Fibroblast of lung (primary cell): ENCODE data around the gene SHISAL2B. TPM values are rescaled to one million over a fixed set of nuclear protein-coding genes. Genes with fewer than 3 reads are reported as not detected.
A peak's percentile ranks its signal among the peaks of the same experiment; 100 is the strongest.

Experiments used
- DNase-seq, 2 donors: peaks; one replicate each; pipeline versions ENCODE4 v3.0.0 to v3.0.0-alpha.2; 2010; ENCODE audit warnings: low read depth in 2 of 2
- H2AFZ ChIP-seq: 2 replicates; pipeline ENCODE4 v1.5.1; 2012; ENCODE audit warnings: low read length, control low read depth, inconsistent platforms
- H3K27ac ChIP-seq: 2 replicates; pipeline ENCODE4 v1.5.1; 2011; ENCODE audit warnings: low read length, control low read depth; ENCODE audit not compliant: insufficient read depth
- H3K27me3 ChIP-seq: 2 replicates; pipeline ENCODE4 v1.5.1; 2011; ENCODE audit warnings: mild to moderate bottlenecking, low read length; ENCODE audit not compliant: control insufficient read depth, insufficient read depth
- H3K36me3 ChIP-seq: 2 replicates; pipeline ENCODE4 v1.5.1; 2011; ENCODE audit warnings: low read length; ENCODE audit not compliant: control insufficient read depth, insufficient read depth
- H3K4me1 ChIP-seq: 2 replicates; pipeline ENCODE4 v1.5.1; 2011; ENCODE audit warnings: low read length; ENCODE audit not compliant: control insufficient read depth, insufficient read depth; ENCODE audit errors: extremely low read depth
- H3K4me2 ChIP-seq: 2 replicates; pipeline ENCODE4 v1.5.1; 2011; ENCODE audit warnings: low read length, control low read depth; ENCODE audit not compliant: insufficient read depth; ENCODE audit errors: extremely low read depth
- H3K4me3 ChIP-seq, 4 experiments: fragments of 200-600 bp in 1 of 4; sonication (generic) in 1 of 4; replicated peaks in 1 of 4; 2 replicates each; pipeline ENCODE4 v1.5.1; 2011 to 2016; ENCODE audit warnings: low read length in 4 of 4, low read depth in 3 of 4, mild to moderate bottlenecking in 3 of 4, control low read depth in 2 of 4, inconsistent platforms in 1 of 4, mixed read lengths in 1 of 4; ENCODE audit not compliant: insufficient read depth in 1 of 4; ENCODE audit errors: control extremely low read depth in 1 of 4
- H3K79me2 ChIP-seq: 2 replicates; pipeline ENCODE4 v1.5.1; 2012; ENCODE audit warnings: mild to moderate bottlenecking, low read length, inconsistent platforms; ENCODE audit not compliant: control insufficient read depth, insufficient read depth
- H3K9ac ChIP-seq: 2 replicates; pipeline ENCODE4 v1.5.1; 2011; ENCODE audit warnings: mild to moderate bottlenecking, low read length, control low read depth; ENCODE audit not compliant: insufficient read depth
- H3K9me3 ChIP-seq: 2 replicates; pipeline ENCODE4 v1.5.1; 2012; ENCODE audit warnings: low read depth, low read length; ENCODE audit not compliant: control insufficient read depth, insufficient read depth
- H4K20me1 ChIP-seq: 2 replicates; pipeline ENCODE4 v1.5.1; 2011; ENCODE audit warnings: low read length; ENCODE audit not compliant: control insufficient read depth, insufficient read depth; ENCODE audit errors: extremely low read depth
- CTCF ChIP-seq, 2 donors: IDR thresholded peaks in 1 of 2; conservative IDR thresholded peaks in 1 of 2; 1 replicate in 1 of 2; 2 replicates in 1 of 2; pipeline ENCODE4 v1.5.1; 2011 to 2012; ENCODE audit warnings: low read length in 2 of 2, control low read depth in 1 of 2, inconsistent platforms in 1 of 2, low read depth in 1 of 2, mild to moderate bottlenecking in 1 of 2
- EZH2 ChIP-seq: IDR thresholded peaks from 2 replicates; pipeline ENCODE4 v1.5.1; 2012; ENCODE audit warnings: low read length, control low read depth, mild to moderate bottlenecking; ENCODE audit errors: missing control alignments
- polyA plus RNA-seq, 2 donors: library from polyadenylated mRNA; depleted of rRNA in 1 of 2; stranded (reverse) in 1 of 2; unstranded in 1 of 2; fragments of >200 nt; gene quantifications; 2 replicates each; pipeline ENCODE4 v1.2.1, GENCODE V29; 2011 to 2012; ENCODE audit warnings: missing spikeins in 1 of 2
- total RNA-seq: library from RNA; depleted of rRNA; stranded (reverse); fragments of >200 nt; gene quantifications from 2 replicates; pipeline ENCODE4 v1.2.1, GENCODE V29; 2014

SHISAL2B gene
- total and polyA plus RNA-seq, 2 donors (not counting 1 experiment from before 2014, with no cell fraction given) = not detected

- no peaks in the 10 kb centered on the region for H4K20me1 ChIP-seq
- H3K27me3 ChIP-seq = peaks cover 27% of the 10 kb centered on the region
- no peaks in the 10 kb centered on the region for H3K9me3 ChIP-seq
- TF ChIP-seq CTCF (conservative IDR thresholded peaks at IDR 0.05 in 1 of 2, IDR thresholded peaks at IDR 0.05 in 1 of 2; ENCODE audit: low read depth in 1 of 2, low read length in 2 of 2) (no peak), EZH2 (no peak)
- no peak overlapping the region for H2AFZ ChIP-seq
- no peak overlapping the region for H3K4me2 ChIP-seq
- no peaks in the 10 kb centered on the region for H3K36me3 ChIP-seq
- DNase-seq = peak in 1 of 2 donors; percentile 40
- no peak overlapping the region for H3K4me3 ChIP-seq
- no peak overlapping the region for H3K9ac ChIP-seq
- no peaks in the 10 kb centered on the region for H3K4me1 ChIP-seq
- no peak overlapping the region for H3K27ac ChIP-seq
- no peaks in the 10 kb centered on the region for H3K79me2 ChIP-seq
These were observed 1.9 kb upstream of the SHISAL2B start for GRCh38 chr5:64688391-64688790.

GRCh38 chr5:64688965-64689364 is 1.3 kb upstream of the SHISAL2B start:
- H3K27ac ChIP-seq = no peak overlapping the region
- no peak overlapping the region for H3K9ac ChIP-seq
- H3K36me3 ChIP-seq = no peaks in the 10 kb centered on the region
- no peak overlapping the region for H3K4me3 ChIP-seq
- no peak for DNase-seq
- peaks cover 27% of the 10 kb centered on the region for H3K27me3 ChIP-seq
- H3K4me1 ChIP-seq = no peaks in the 10 kb centered on the region
- TF ChIP-seq EZH2 (no peak), CTCF (conservative IDR thresholded peaks at IDR 0.05 in 1 of 2, IDR thresholded peaks at IDR 0.05 in 1 of 2; ENCODE audit: low read depth in 1 of 2, low read length in 2 of 2) (no peak)
- H4K20me1 ChIP-seq = no peaks in the 10 kb centered on the region
- H2AFZ ChIP-seq = no peak overlapping the region
- no peaks in the 10 kb centered on the region for H3K9me3 ChIP-seq
- no peaks in the 10 kb centered on the region for H3K79me2 ChIP-seq
- H3K4me2 ChIP-seq = no peak overlapping the region

- H2AFZ ChIP-seq = no peak overlapping the region
- H4K20me1 ChIP-seq = no peaks in the 10 kb centered on the region
- no peak overlapping the region for H3K9ac ChIP-seq
- H3K79me2 ChIP-seq = no peaks in the 10 kb centered on the region
- no peaks in the 10 kb centered on the region for H3K9me3 ChIP-seq
- peak overlapping the region in 2 of 4 experiments; percentile 23 to 35 for H3K4me3 ChIP-seq
- no peak overlapping the region for H3K27ac ChIP-seq
- DNase-seq = no peak
- H3K4me2 ChIP-seq = peak overlapping the region; percentile 79
- TF ChIP-seq CTCF (conservative IDR thresholded peaks at IDR 0.05 in 1 of 2, IDR thresholded peaks at IDR 0.05 in 1 of 2; ENCODE audit: low read depth in 1 of 2, low read length in 2 of 2) (no peak), EZH2 (peak; percentile 49)
- no peaks in the 10 kb centered on the region for H3K4me1 ChIP-seq
- peaks cover 27% of the 10 kb centered on the region for H3K27me3 ChIP-seq
- no peaks in the 10 kb centered on the region for H3K36me3 ChIP-seq
These were observed 243 bp upstream of the SHISAL2B start for GRCh38 chr5:64690104-64690416.
